WERI-Rb-1 (cell line): ENCODE results near the gene UNC5CL.
A peak's percentile ranks its signal among the peaks of the same experiment; 100 is the strongest.

Experiments
- DNase-seq: peaks from one replicate; pipeline ENCODE4 v3.0.0-alpha.2; 2020
- H3K27ac ChIP-seq: fragments of 250-450 bp; sonication (Bioruptor Pico); 2 replicates; pipeline ENCODE4 v1.5.1; 2020; ENCODE audit warnings: mild to moderate bottlenecking, moderate library complexity
- H3K27me3 ChIP-seq: fragments of 250-450 bp; sonication (Bioruptor Pico); 2 replicates; pipeline ENCODE4 v1.5.1; 2021; ENCODE audit warnings: mild to moderate bottlenecking, low read depth, moderate library complexity; ENCODE audit not compliant: insufficient read depth, severe bottlenecking
- H3K36me3 ChIP-seq: fragments of 250-450 bp; sonication (Bioruptor Pico); 2 replicates; pipeline ENCODE4 v1.5.1; 2020; ENCODE audit warnings: mild to moderate bottlenecking, moderate library complexity
- H3K4me3 ChIP-seq: 2 replicates; pipeline ENCODE4 v1.5.1; 2011; ENCODE audit warnings: low read depth, mild to moderate bottlenecking, control low read depth, low read length
- H3K9me3 ChIP-seq: fragments of 250-450 bp; sonication (Bioruptor Pico); 2 replicates; pipeline ENCODE4 v1.5.1; 2021; ENCODE audit warnings: mild to moderate bottlenecking, moderate library complexity; ENCODE audit not compliant: severe bottlenecking
- TF ChIP-seq, protein P1 (sequence below): IDR thresholded peaks from 2 replicates; pipeline ENCODE4 v1.5.1; 2011; ENCODE audit warnings: low read depth, mild to moderate bottlenecking, control low read depth, inconsistent platforms, low read length

The UNC5CL gene

DNA sequence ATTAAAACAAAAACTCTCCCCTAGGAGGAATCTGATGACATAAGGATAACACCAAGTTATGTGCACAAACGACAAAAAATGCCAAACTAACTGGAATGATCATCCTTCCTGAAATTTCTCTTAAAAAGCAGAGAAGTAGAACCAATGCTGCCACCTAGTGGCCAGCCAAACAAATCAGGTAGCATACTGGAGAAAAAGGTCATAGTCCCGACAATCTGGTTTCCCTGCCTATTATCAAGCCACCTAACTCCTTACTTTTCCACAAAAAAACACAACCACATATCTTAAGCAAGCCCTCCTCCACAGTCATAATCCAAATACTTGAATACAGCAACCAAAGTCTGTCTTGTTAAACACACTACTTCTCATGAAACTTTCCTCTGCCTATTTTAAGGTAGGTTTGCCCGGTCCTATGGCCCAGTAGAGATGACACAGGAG is 27.9 kb upstream of the UNC5CL start:
- Histone ChIP-seq H3K36me3 (peaks cover 44% of the 10 kb centered on the region), H3K9me3 (no peaks in the 10 kb centered on the region), H3K4me3 (no peak overlapping the region), H3K27me3 (no peaks in the 10 kb centered on the region), H3K27ac (no peak overlapping the region)
- peak; percentile 78 for DNase-seq
- TF ChIP-seq, protein P1, sequence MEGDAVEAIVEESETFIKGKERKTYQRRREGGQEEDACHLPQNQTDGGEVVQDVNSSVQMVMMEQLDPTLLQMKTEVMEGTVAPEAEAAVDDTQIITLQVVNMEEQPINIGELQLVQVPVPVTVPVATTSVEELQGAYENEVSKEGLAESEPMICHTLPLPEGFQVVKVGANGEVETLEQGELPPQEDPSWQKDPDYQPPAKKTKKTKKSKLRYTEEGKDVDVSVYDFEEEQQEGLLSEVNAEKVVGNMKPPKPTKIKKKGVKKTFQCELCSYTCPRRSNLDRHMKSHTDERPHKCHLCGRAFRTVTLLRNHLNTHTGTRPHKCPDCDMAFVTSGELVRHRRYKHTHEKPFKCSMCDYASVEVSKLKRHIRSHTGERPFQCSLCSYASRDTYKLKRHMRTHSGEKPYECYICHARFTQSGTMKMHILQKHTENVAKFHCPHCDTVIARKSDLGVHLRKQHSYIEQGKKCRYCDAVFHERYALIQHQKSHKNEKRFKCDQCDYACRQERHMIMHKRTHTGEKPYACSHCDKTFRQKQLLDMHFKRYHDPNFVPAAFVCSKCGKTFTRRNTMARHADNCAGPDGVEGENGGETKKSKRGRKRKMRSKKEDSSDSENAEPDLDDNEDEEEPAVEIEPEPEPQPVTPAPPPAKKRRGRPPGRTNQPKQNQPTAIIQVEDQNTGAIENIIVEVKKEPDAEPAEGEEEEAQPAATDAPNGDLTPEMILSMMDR: peak; percentile 86

DNA sequence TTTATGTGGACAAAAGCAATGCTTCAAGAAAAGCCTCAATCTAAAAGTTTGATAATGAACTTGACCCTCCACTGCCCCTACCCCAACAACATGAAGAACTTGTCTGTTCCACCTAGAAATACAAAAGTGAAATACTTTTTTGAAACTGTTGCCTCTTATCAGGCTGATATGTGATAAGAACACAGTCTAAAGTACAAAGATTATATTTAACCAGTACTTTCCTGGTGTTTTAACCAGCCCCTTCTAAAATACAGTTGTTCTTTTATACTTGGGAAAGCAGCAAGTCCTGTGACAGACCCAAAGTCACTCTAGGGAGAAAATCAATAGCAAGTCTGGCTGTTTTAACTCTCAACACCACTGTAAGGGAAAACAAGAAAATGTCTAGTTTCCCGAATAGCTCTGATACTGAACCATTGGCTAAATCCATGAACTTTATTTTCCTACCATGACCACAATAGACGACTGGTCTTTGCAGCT is 26.6 kb upstream of the UNC5CL start:
- H3K36me3 ChIP-seq: peaks cover 51% of the 10 kb centered on the region
- H3K9me3 ChIP-seq: no peaks in the 10 kb centered on the region
- DNase-seq: no peak
- TF ChIP-seq, protein P1: no peak
- H3K4me3 ChIP-seq: no peak overlapping the region
- no peak overlapping the region for H3K27ac ChIP-seq
- H3K27me3 ChIP-seq: no peaks in the 10 kb centered on the region

DNA sequence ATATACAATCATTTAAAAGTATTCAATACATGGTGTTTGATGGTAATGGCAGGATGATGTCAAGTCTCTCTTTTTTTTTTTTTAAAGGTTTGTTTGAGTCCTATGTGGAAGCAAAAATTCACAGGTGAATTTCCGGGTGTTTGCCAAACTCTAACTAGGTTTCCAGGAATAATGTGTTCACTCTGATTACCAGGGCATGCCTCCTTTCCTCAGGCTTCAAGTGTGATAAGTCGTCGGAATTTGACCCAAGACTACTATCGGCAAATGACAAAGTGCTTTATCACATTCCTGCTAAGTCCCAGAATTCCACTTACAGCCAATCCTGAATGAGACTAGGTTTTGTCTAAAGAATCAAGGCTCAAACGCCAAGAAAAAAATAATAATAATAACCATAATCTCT is 25.8 kb upstream of the UNC5CL start:
- no peak for DNase-seq
- Histone ChIP-seq H3K27me3 (no peaks in the 10 kb centered on the region), H3K9me3 (no peaks in the 10 kb centered on the region), H3K4me3 (no peak overlapping the region), H3K27ac (no peak overlapping the region), H3K36me3 (peaks cover 51% of the 10 kb centered on the region)
- TF ChIP-seq, protein P1: no peak

DNA sequence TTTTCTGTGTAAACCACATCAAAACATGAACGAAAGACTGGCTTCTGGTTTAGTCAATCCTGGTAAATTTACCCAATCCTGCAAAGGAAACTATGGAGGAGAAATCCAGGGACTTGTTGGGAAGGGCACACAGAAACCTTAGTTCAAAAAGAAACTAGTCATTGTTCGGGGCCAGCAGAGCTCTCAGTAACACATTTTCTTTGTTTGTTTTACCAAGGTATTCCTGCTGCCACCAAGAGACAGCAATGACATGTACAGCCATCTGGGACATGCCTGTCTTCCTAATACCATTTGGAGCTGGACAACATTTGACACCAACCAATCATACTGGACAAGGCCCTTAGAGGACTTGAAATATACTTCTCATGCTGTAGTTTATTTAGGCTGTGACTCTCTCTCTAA is 24.9 kb upstream of the UNC5CL start:
- no peak overlapping the region for H3K27ac ChIP-seq

DNA sequence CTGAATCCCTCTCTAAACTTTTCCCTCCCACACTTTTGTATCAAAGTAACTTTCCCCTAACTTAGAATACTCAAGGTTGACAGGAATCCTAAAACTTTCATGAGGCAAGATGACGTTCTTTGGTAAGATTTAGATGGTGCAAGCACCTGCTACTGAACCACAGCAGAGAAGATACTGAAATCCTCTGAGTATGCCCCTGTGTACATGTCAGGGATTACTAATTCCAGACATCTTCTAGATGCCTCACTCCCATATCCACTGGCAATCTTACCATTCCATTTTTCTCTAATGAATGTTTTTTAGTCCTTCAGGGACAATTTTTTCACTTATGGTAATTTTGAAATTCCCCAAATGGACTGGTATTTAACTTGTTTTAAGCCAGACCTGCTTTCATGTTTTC is 23.0 kb upstream of the UNC5CL start:
- Histone ChIP-seq H3K4me3 (no peak overlapping the region), H3K9me3 (no peaks in the 10 kb centered on the region), H3K36me3 (peaks cover 46% of the 10 kb centered on the region), H3K27ac (no peak overlapping the region), H3K27me3 (no peaks in the 10 kb centered on the region)
- TF ChIP-seq, protein P1: no peak
- DNase-seq: no peak

More for the DNA sequence above, 24.9 kb upstream of the UNC5CL start:
- Histone ChIP-seq H3K4me3 (no peak overlapping the region), H3K9me3 (no peaks in the 10 kb centered on the region), H3K36me3 (peaks cover 51% of the 10 kb centered on the region), H3K27me3 (no peaks in the 10 kb centered on the region)
- no peak for DNase-seq
- TF ChIP-seq, protein P1: no peak

DNA sequence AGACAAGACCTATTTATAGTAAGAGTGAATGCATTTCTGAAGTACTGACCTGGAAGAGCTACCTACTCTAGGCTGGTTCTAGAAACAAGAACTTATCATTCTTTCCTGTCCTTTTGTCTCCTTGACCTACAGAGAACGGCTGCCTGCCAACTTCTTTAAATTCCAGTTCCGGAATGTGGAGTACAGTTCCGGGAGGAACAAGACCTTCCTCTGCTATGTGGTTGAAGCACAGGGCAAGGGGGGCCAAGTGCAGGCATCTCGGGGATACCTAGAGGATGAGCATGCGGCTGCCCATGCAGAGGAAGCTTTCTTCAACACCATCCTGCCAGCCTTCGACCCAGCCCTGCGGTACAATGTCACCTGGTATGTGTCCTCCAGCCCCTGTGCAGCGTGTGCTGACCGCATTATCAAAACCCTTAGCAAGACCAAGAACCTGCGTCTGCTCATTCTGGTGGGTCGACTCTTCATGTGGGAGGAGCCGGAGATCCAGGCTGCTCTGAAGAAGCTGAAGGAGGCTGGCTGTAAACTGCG is 22.2 kb upstream of the UNC5CL start:
- H3K27me3 ChIP-seq: no peaks in the 10 kb centered on the region
- TF ChIP-seq, protein P1: no peak
- no peak overlapping the region for H3K4me3 ChIP-seq
- H3K9me3 ChIP-seq: no peaks in the 10 kb centered on the region
- DNase-seq: no peak
- H3K36me3 ChIP-seq: peaks cover 45% of the 10 kb centered on the region
- H3K27ac ChIP-seq: no peak overlapping the region
